ENCODE results near the gene PRKN. TPM values are rescaled to one million over a fixed set of nuclear protein-coding genes. Genes with fewer than 3 reads are reported as not detected.

The PRKN gene
- total RNA-seq, 1 experiment from 2014 or later: 2.0 TPM

GRCh38 chr6:161788531-161788930 lies 939.0 kb downstream of the PRKN start:
- H3K56ac ChIP-seq (ENCODE audit: insufficient read length, low read depth, low read length): no peak overlapping the region
- no peaks in the 10 kb centered on the region for H3K4me1 ChIP-seq (ENCODE audit: insufficient read depth, low read length)
- no peak overlapping the region for H3K18ac ChIP-seq (ENCODE audit: insufficient read length, low read depth, low read length)
- no peak overlapping the region for H4K91ac ChIP-seq (ENCODE audit: insufficient read length, low read depth, low read length)
- no peak overlapping the region for H3T11ph ChIP-seq (ENCODE audit: low read length)
- H4K5ac ChIP-seq (ENCODE audit: insufficient read length, low read depth, low read length): no peak overlapping the region
- no peak overlapping the region for H2BK12ac ChIP-seq (ENCODE audit: insufficient read length, low read depth, low read length)
- no peak overlapping the region for H3K4me3 Mint-ChIP-seq
- H3K23ac ChIP-seq (ENCODE audit: insufficient read length, low read depth, low read length): no peak overlapping the region
- no peaks in the 10 kb centered on the region for H3K9me3 Mint-ChIP-seq
- no peak overlapping the region for H2BK5ac ChIP-seq (ENCODE audit: insufficient read length, low read length)
- TF ChIP-seq CTCF (conservative IDR thresholded peaks at IDR 0.05): no peak
- H3K36me3 Mint-ChIP-seq (ENCODE audit: insufficient read depth in 1 of 3, low read depth in 3 of 3): no peaks in the 10 kb centered on the region
- no peak overlapping the region for H3K27ac Mint-ChIP-seq
- H3K27me3 ChIP-seq (ENCODE audit: insufficient read depth, low read length): no peaks in the 10 kb centered on the region
- H4K20me1 ChIP-seq (ENCODE audit: control insufficient read depth, insufficient read depth, insufficient read length): no peaks in the 10 kb centered on the region
- no peak overlapping the region for H4K8ac ChIP-seq (replicated peaks; ENCODE audit: insufficient read length, low read depth, low read length)
- H3K79me2 ChIP-seq (ENCODE audit: insufficient read depth, low read length): no peaks in the 10 kb centered on the region
- no peak overlapping the region for H3K14ac ChIP-seq (ENCODE audit: insufficient read depth, low read length)
- H2BK120ac ChIP-seq (ENCODE audit: low read depth, low read length, poor library complexity, severe bottlenecking): no peak overlapping the region
- H3K27ac ChIP-seq (ENCODE audit: insufficient read length, low read depth, low read length): no peak overlapping the region
- no peaks in the 10 kb centered on the region for H3K27me3 Mint-ChIP-seq (ENCODE audit: low read depth)
- H3K79me1 ChIP-seq (ENCODE audit: insufficient read depth, low read depth, low read length, poor library complexity, severe bottlenecking): no peaks in the 10 kb centered on the region
- no peak overlapping the region for H2AK5ac ChIP-seq (ENCODE audit: insufficient read length, low read length)
- no peak overlapping the region for H2BK20ac ChIP-seq (ENCODE audit: low read depth, low read length, poor library complexity, severe bottlenecking)
- no peak overlapping the region for H3K4me2 ChIP-seq (ENCODE audit: insufficient read depth, insufficient read length, low read length)
- no peak for DNase-seq
- H2AFZ ChIP-seq (ENCODE audit: low read length): no peak overlapping the region
- WGBS (ENCODE audit: extremely low coverage, insufficient read length, low lambda C conversion rate): no CpG with 5 or more reads among the region's 4 CpGs
- no peaks in the 10 kb centered on the region for H3K9me3 ChIP-seq (ENCODE audit: control insufficient read depth, low read depth, low read length)
- H3K23me2 ChIP-seq (ENCODE audit: insufficient read length, low read depth, low read length, poor library complexity, severe bottlenecking): no peaks in the 10 kb centered on the region
- no peak overlapping the region for H3K9ac ChIP-seq (ENCODE audit: extremely low read depth, insufficient read length, low read length)
- no peak overlapping the region for H3K4ac ChIP-seq (ENCODE audit: low read depth, low read length)
- H3K4me1 Mint-ChIP-seq: no peaks in the 10 kb centered on the region
- no peak overlapping the region for H2BK15ac ChIP-seq (ENCODE audit: low read depth, low read length)
